GM23248 (cell line): Measurements from ENCODE around the gene SLC6A11. TPM values are rescaled to one million over a fixed set of nuclear protein-coding genes. Genes with fewer than 3 reads are reported as not detected.

ENCODE experiments used
- DNase-seq: peaks from one replicate; pipeline ENCODE4 v3.0.0-alpha.2; 2015
- H2AFZ ChIP-seq: fragments of 200-600 bp; sonication (generic); 2 replicates; pipeline ENCODE4 v1.6.1; 2016; ENCODE audit warnings: antibody characterized with exemption
- H3F3A ChIP-seq: fragments of 200-600 bp; sonication (generic); 2 replicates; pipeline ENCODE4 v1.6.1; 2016; ENCODE audit warnings: mild to moderate bottlenecking, antibody characterized with exemption, mixed run types; ENCODE audit not compliant: insufficient read depth
- H3K27ac ChIP-seq: fragments of 200-600 bp; sonication (generic); 2 replicates; pipeline ENCODE4 v1.5.1; 2016; ENCODE audit warnings: mild to moderate bottlenecking
- H3K27me3 ChIP-seq: fragments of 200-600 bp; sonication (generic); replicated peaks from 2 replicates; pipeline ENCODE4 v1.6.1; 2016; ENCODE audit warnings: mild to moderate bottlenecking; ENCODE audit not compliant: insufficient read depth
- H3K36me3 ChIP-seq: fragments of 200-600 bp; sonication (generic); 2 replicates; pipeline ENCODE4 v1.6.1; 2016; ENCODE audit warnings: low read depth, mild to moderate bottlenecking
- H3K4me1 ChIP-seq: fragments of 200-600 bp; sonication (generic); 2 replicates; pipeline ENCODE4 v1.6.1; 2016; ENCODE audit warnings: mild to moderate bottlenecking; ENCODE audit not compliant: insufficient read depth
- H3K4me2 ChIP-seq: fragments of 200-600 bp; sonication (generic); one replicate; pipeline ENCODE4 v1.6.1; 2016; ENCODE audit warnings: mild to moderate bottlenecking; ENCODE audit not compliant: unreplicated experiment
- H3K4me3 ChIP-seq: fragments of 200-600 bp; sonication (generic); 2 replicates; pipeline ENCODE4 v1.5.1; 2016; ENCODE audit warnings: mild to moderate bottlenecking
- H3K79me2 ChIP-seq: fragments of 200-600 bp; sonication (generic); 2 replicates; pipeline ENCODE4 v1.6.1; 2016; ENCODE audit warnings: mild to moderate bottlenecking; ENCODE audit not compliant: insufficient read depth
- H3K9ac ChIP-seq: fragments of 200-600 bp; sonication (generic); 2 replicates; pipeline ENCODE4 v1.6.1; 2016; ENCODE audit warnings: mild to moderate bottlenecking
- H3K9me2 ChIP-seq: fragments of 200-600 bp; sonication (generic); 2 replicates; pipeline ENCODE4 v1.6.1; 2016; ENCODE audit warnings: mixed run types, mild to moderate bottlenecking, moderate library complexity; ENCODE audit not compliant: insufficient read depth
- H3K9me3 ChIP-seq: fragments of 200-600 bp; sonication (generic); one replicate; pipeline ENCODE4 v1.6.1; 2017; ENCODE audit warnings: low read depth
- H4K20me1 ChIP-seq: fragments of 200-600 bp; sonication (generic); 2 replicates; pipeline ENCODE4 v1.6.0; 2016; ENCODE audit not compliant: insufficient read depth
- EZH2 ChIP-seq: fragments of 200-600 bp; sonication (generic); IDR thresholded peaks from 2 replicates; pipeline ENCODE4 v1.6.1; 2018; ENCODE audit warnings: antibody characterized with exemption, mild to moderate bottlenecking; ENCODE audit not compliant: insufficient read depth, poor library complexity, severe bottlenecking
- EZH2phosphoT487 ChIP-seq: fragments of 200-600 bp; sonication (generic); IDR thresholded peaks from 2 replicates; pipeline ENCODE4 v1.6.1; 2018; ENCODE audit warnings: antibody characterized with exemption, moderate library complexity, mild to moderate bottlenecking, low read depth; ENCODE audit not compliant: insufficient read depth
- WGBS, 2 experiments: methylation state at CpG; one replicate each; pipeline ENCODE4 v1.1.6; 2015 to 2017; ENCODE audit warnings: low lambda C conversion rate in 2 of 2, low coverage in 1 of 2; ENCODE audit errors: missing lambda C conversion rate in 2 of 2; 5-methylcytosine and 5-hydroxymethylcytosine counted together
- in situ Hi-C: fragments of 300-500 bp; cut with MboI; formaldehyde crosslinking; loops from 2 replicates; pipeline ENCODE4 v1.15.0; 2020
- polyA plus RNA-seq: library from polyadenylated mRNA; unstranded; fragments of >200 nt; fragmentation: Nextera tagmentation; extraction: Ambion mirVana; gene quantifications from 2 replicates; pipeline ENCODE4 v1.2.1, GENCODE V29; 2016
- total RNA-seq: library from RNA; depleted of rRNA; stranded (reverse); fragments of >200 nt; shearing (Covaris generic); gene quantifications from 2 replicates; pipeline ENCODE4 v1.2.3, GENCODE V29; 2014

The SLC6A11 gene
- total and polyA plus RNA-seq, 2 experiments from 2014 or later = not detected

DNA sequence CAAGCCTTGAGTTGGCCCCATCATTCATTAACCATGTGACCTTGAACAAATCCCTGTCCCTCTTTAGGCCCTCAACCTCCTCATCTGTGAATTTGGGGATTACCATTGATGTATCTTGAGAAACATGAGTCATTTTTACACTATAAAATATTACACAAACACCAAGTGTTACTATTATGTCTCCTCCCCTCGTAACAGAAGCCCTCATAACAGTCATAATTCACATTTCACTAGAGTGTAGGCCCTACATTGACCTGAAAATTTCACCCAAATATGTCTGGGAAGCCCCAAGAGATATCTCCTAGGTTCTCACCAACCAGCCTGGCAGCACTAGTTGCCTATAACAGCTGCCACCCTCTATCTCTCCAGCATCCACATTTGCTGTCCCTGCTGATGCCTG lies 160.7 kb downstream of the SLC6A11 start:
- H3K27me3 ChIP-seq = peaks cover 22% of the 10 kb centered on the region
- no peak overlapping the region for H3K4me2 ChIP-seq
- no peaks in the 10 kb centered on the region for H4K20me1 ChIP-seq
- in situ Hi-C loops = no loop called here
- no peaks in the 10 kb centered on the region for H3K79me2 ChIP-seq
- H2AFZ ChIP-seq = no peak overlapping the region
- 41 to 45% methylated on average over 1 of the region's 1 CpG for WGBS, 2 experiments
- H3K36me3 ChIP-seq = no peaks in the 10 kb centered on the region
- H3K4me1 ChIP-seq = no peaks in the 10 kb centered on the region
- TF ChIP-seq EZH2phosphoT487 = no peak
- H3K27ac ChIP-seq = no peak overlapping the region
- H3K4me3 ChIP-seq = no peak overlapping the region
- no peaks in the 10 kb centered on the region for H3F3A ChIP-seq
- H3K9me3 ChIP-seq = no peaks in the 10 kb centered on the region
- H3K9me2 ChIP-seq = no peaks in the 10 kb centered on the region
- no peak overlapping the region for H3K9ac ChIP-seq
- no peak for DNase-seq

DNA sequence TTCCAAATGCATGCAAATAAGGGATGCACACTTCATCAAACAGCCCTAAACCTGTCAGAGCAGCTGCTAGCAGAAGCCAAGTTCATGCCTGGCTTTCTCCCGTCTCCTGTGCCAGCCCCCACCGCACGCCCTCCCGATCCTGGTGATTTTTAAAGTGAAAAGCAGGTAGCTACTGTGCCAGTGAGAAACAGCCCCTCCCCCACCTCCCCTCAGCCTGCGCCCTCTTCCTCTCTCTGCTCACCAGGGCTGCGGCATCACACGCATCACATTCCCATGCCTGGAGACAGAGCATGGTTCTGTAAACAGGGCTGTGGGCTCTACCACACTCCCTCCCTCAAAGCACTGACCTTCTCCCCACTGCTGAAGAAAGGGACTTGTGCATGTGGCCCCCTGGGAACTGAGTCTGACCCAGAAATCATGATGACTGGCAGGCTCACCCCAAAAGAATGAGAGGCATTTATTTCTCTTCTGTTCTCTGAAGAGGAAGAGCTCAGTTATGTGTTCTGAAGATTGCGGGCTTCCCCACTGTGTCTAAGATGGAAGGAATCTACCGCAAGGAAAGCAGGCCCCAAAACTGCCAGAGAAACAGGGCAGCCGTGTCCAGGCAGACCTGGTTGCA lies 162.0 kb downstream of the SLC6A11 start:
- Histone ChIP-seq H3K9me3 (no peaks in the 10 kb centered on the region), H4K20me1 (no peaks in the 10 kb centered on the region), H3K4me2 (no peak overlapping the region), H3K9ac (no peak overlapping the region), H2AFZ (no peak overlapping the region), H3K79me2 (no peaks in the 10 kb centered on the region), H3F3A (no peaks in the 10 kb centered on the region), H3K27me3 (peaks cover 20% of the 10 kb centered on the region), H3K4me1 (no peaks in the 10 kb centered on the region), H3K27ac (no peak overlapping the region), H3K9me2 (no peaks in the 10 kb centered on the region), H3K4me3 (no peak overlapping the region), H3K36me3 (no peaks in the 10 kb centered on the region)
- DNase-seq = no peak
- WGBS, 2 experiments = 42 to 67% methylated on average over 5 to 10 of the region's 10 CpGs
- in situ Hi-C loops = no loop called here
- no peak for TF ChIP-seq EZH2
- no peak for TF ChIP-seq EZH2phosphoT487

DNA sequence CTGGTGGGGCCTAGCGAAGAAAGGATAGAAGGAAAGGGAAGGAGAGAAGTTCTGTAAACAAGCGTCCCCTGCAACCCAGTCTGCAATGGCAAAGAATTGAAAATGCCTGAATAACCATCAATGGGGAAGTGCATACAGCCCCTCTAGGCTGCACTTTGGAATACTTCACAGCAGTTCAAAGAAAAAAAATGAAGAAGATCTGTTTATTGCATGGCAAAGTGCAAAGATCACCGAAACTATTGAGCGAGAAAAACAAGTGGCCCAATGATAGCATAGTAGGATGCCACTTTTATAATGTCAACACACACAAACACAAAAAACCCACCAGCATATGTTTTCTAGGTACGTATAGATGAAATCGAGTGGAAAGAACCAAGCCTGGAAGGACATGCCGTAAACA lies 162.9 kb downstream of the SLC6A11 start:
- TF ChIP-seq EZH2 = no peak
- TF ChIP-seq EZH2phosphoT487 = no peak
- Histone ChIP-seq H3K4me2 (no peak overlapping the region), H3K27me3 (peaks cover 18% of the 10 kb centered on the region), H3K9me3 (no peaks in the 10 kb centered on the region), H3K4me3 (no peak overlapping the region), H3K9me2 (no peaks in the 10 kb centered on the region), H3K27ac (no peak overlapping the region), H3K4me1 (no peaks in the 10 kb centered on the region), H3K36me3 (no peaks in the 10 kb centered on the region), H4K20me1 (no peaks in the 10 kb centered on the region), H3F3A (no peaks in the 10 kb centered on the region), H3K79me2 (no peaks in the 10 kb centered on the region), H3K9ac (no peak overlapping the region), H2AFZ (no peak overlapping the region)
- in situ Hi-C loops = no loop called here
- 80 to 82% methylated on average over 7 of the region's 7 CpGs for WGBS, 2 experiments
- DNase-seq = no peak

- H3F3A ChIP-seq = no peaks in the 10 kb centered on the region
- H3K4me3 ChIP-seq = no peak overlapping the region
- no peaks in the 10 kb centered on the region for H3K9me3 ChIP-seq
- DNase-seq = no peak
- no peak for TF ChIP-seq EZH2phosphoT487
- no peak for TF ChIP-seq EZH2
- H3K36me3 ChIP-seq = no peaks in the 10 kb centered on the region
- 51 to 53% methylated on average over 7 of the region's 7 CpGs for WGBS, 2 experiments
- no peak overlapping the region for H3K27ac ChIP-seq
- no peak overlapping the region for H3K9ac ChIP-seq
- no peaks in the 10 kb centered on the region for H3K9me2 ChIP-seq
- H3K27me3 ChIP-seq = peaks cover 18% of the 10 kb centered on the region
- no peaks in the 10 kb centered on the region for H4K20me1 ChIP-seq
- H3K4me2 ChIP-seq = no peak overlapping the region
- no peak overlapping the region for H2AFZ ChIP-seq
- no peaks in the 10 kb centered on the region for H3K79me2 ChIP-seq
- in situ Hi-C loops = no loop called here
- no peaks in the 10 kb centered on the region for H3K4me1 ChIP-seq
These were observed 164.3 kb downstream of the SLC6A11 start for GRCh38 chr3:10980312-10980711.

GRCh38 chr3:10981031-10981430 lies 165.0 kb downstream of the SLC6A11 start:
- Histone ChIP-seq H2AFZ (no peak overlapping the region), H3K27me3 (peaks cover 18% of the 10 kb centered on the region), H3K79me2 (no peaks in the 10 kb centered on the region), H3K9me2 (no peaks in the 10 kb centered on the region), H3K9me3 (no peaks in the 10 kb centered on the region), H3F3A (no peaks in the 10 kb centered on the region), H3K4me3 (no peak overlapping the region), H4K20me1 (no peaks in the 10 kb centered on the region), H3K4me2 (no peak overlapping the region), H3K36me3 (no peaks in the 10 kb centered on the region), H3K27ac (no peak overlapping the region), H3K9ac (no peak overlapping the region), H3K4me1 (no peaks in the 10 kb centered on the region)
- WGBS, 2 experiments = 20 to 25% methylated on average over 3 of the region's 3 CpGs
- TF ChIP-seq EZH2 (no peak), EZH2phosphoT487 (no peak)
- no peak for DNase-seq
- in situ Hi-C loops = no loop called here
